T-helper 1 cell treated with Interleukin-12 subunit alpha and Interleukin-12 subunit beta and Interleukin-4 antibody, amounts not matched to agents 30 μg/mL and 1 μg/mL, for 36 hours (primary cell): ENCODE measurements around the gene CDC20B.
"Not testable (repeated sequence)": the region's sequence is repeated elsewhere in the genome, so short reads cannot be mapped to it uniquely, and the experiment has no call there.

ENCODE experiments used
- H3K27ac Mint-ChIP-seq: one replicate; pipeline ENCODE4 v1.8.0; 2021; ENCODE audit warnings: mild to moderate bottlenecking, mixed read lengths
- H3K27me3 Mint-ChIP-seq: one replicate; pipeline ENCODE4 v1.8.0; 2021; ENCODE audit warnings: low read depth, mixed read lengths
- H3K36me3 Mint-ChIP-seq: one replicate; pipeline ENCODE4 v1.8.0; 2021; ENCODE audit warnings: low read depth, mixed read lengths
- H3K4me1 Mint-ChIP-seq: one replicate; pipeline ENCODE4 v1.8.0; 2021; ENCODE audit warnings: low read depth, mixed read lengths
- H3K4me3 Mint-ChIP-seq: one replicate; pipeline ENCODE4 v1.8.0; 2021; ENCODE audit warnings: mild to moderate bottlenecking, moderate library complexity, mixed read lengths
- H3K9me3 Mint-ChIP-seq: one replicate; pipeline ENCODE4 v1.8.0; 2021; ENCODE audit warnings: mixed read lengths

CDC20B gene

GRCh38 chr5:55102348-55102747 is 70.6 kb downstream of the CDC20B start, which contains the start of gene GZMA:
Gene GZMA, plus strand, starts transcription at chr5:55102646. Its CDS starts 37 bp downstream, at chr5:55102683.
- Mint-ChIP-seq H3K27ac (peak within 1 kb of the TSS; percentile 98), H3K27me3 (peaks cover 4% of the 10 kb centered on the region), H3K36me3 (peaks cover 72% of the 10 kb centered on the region), H3K9me3 (peaks cover 32% of the 10 kb centered on the region), H3K4me3 (peak within 1 kb of the TSS; percentile 93), H3K4me1 (peaks cover 68% of the 10 kb centered on the region)

- peaks cover 4% of the 10 kb centered on the region for H3K27me3 Mint-ChIP-seq
- H3K4me1 Mint-ChIP-seq = peaks cover 72% of the 10 kb centered on the region
- peaks cover 38% of the 10 kb centered on the region for H3K9me3 Mint-ChIP-seq
- H3K27ac Mint-ChIP-seq = peak overlapping the region; percentile 98
- H3K36me3 Mint-ChIP-seq = peaks cover 73% of the 10 kb centered on the region
- peak overlapping the region; percentile 93 for H3K4me3 Mint-ChIP-seq
These were observed 71.3 kb downstream of the CDC20B start for GRCh38 chr5:55101556-55102276.

- Mint-ChIP-seq H3K36me3 (peaks cover 73% of the 10 kb centered on the region), H3K4me1 (peaks cover 73% of the 10 kb centered on the region), H3K9me3 (peaks cover 44% of the 10 kb centered on the region), H3K4me3 (peak overlapping the region; percentile 93), H3K27ac (peak overlapping the region; percentile 98)
- not testable (repeated sequence) for H3K27me3 Mint-ChIP-seq
These were observed 71.8 kb downstream of the CDC20B start for GRCh38 chr5:55101148-55101547.

- peaks cover 78% of the 10 kb centered on the region for H3K36me3 Mint-ChIP-seq
- peaks cover 73% of the 10 kb centered on the region for H3K9me3 Mint-ChIP-seq
- peaks cover 81% of the 10 kb centered on the region for H3K4me1 Mint-ChIP-seq
- peaks cover 4% of the 10 kb centered on the region for H3K27me3 Mint-ChIP-seq
- H3K27ac Mint-ChIP-seq = peak overlapping the region; percentile 93
- H3K4me3 Mint-ChIP-seq = peak overlapping the region; percentile 65
These were observed 76.1 kb downstream of the CDC20B start for GRCh38 chr5:55096861-55097260.

- H3K4me3 Mint-ChIP-seq = peak overlapping the region; percentile 65
- peak overlapping the region; percentile 93 for H3K27ac Mint-ChIP-seq
- H3K4me1 Mint-ChIP-seq = peaks cover 76% of the 10 kb centered on the region
These were observed 76.8 kb downstream of the CDC20B start for GRCh38 chr5:55096182-55096581.

GRCh38 chr5:55091011-55091410 is 82.0 kb downstream of the CDC20B start:
- H3K4me3 Mint-ChIP-seq, H3K27me3 Mint-ChIP-seq, H3K27ac Mint-ChIP-seq: not testable (repeated sequence)
- peaks cover 42% of the 10 kb centered on the region for H3K36me3 Mint-ChIP-seq
- H3K4me1 Mint-ChIP-seq = peaks cover 43% of the 10 kb centered on the region
- H3K9me3 Mint-ChIP-seq = peaks cover 58% of the 10 kb centered on the region

More at GRCh38 chr5:55096182-55096581, 76.8 kb downstream of the CDC20B start:
- H3K36me3 Mint-ChIP-seq = peaks cover 81% of the 10 kb centered on the region
- peaks cover 4% of the 10 kb centered on the region for H3K27me3 Mint-ChIP-seq
- H3K9me3 Mint-ChIP-seq = peaks cover 77% of the 10 kb centered on the region

GRCh38 chr5:55089301-55089700 is 83.7 kb downstream of the CDC20B start:
- not testable (repeated sequence) for H3K4me3 Mint-ChIP-seq, H3K27me3 Mint-ChIP-seq, H3K27ac Mint-ChIP-seq
- H3K4me1 Mint-ChIP-seq = peaks cover 33% of the 10 kb centered on the region
- peaks cover 54% of the 10 kb centered on the region for H3K9me3 Mint-ChIP-seq
- H3K36me3 Mint-ChIP-seq = peaks cover 37% of the 10 kb centered on the region

GRCh38 chr5:55081541-55081940 is 91.4 kb downstream of the CDC20B start:
- no peak overlapping the region for H3K4me3 Mint-ChIP-seq
- H3K36me3 Mint-ChIP-seq = peaks cover 46% of the 10 kb centered on the region
- H3K27ac Mint-ChIP-seq = no peak overlapping the region
- H3K4me1 Mint-ChIP-seq = peaks cover 21% of the 10 kb centered on the region
- no peaks in the 10 kb centered on the region for H3K27me3 Mint-ChIP-seq
- H3K9me3 Mint-ChIP-seq = peaks cover 51% of the 10 kb centered on the region

- peak overlapping the region; percentile 91 for H3K27ac Mint-ChIP-seq
These were observed 99.8 kb downstream of the CDC20B start for GRCh38 chr5:55073211-55073610.

GRCh38 chr5:55072666-55073065 is 100.3 kb downstream of the CDC20B start:
- Mint-ChIP-seq H3K4me1 (peaks cover 44% of the 10 kb centered on the region), H3K27me3 (no peaks in the 10 kb centered on the region), H3K9me3 (peaks cover 17% of the 10 kb centered on the region), H3K27ac (peak overlapping the region; percentile 91), H3K4me3 (peak overlapping the region; percentile 45), H3K36me3 (peaks cover 19% of the 10 kb centered on the region)

More at GRCh38 chr5:55073211-55073610, 99.8 kb downstream of the CDC20B start:
- Mint-ChIP-seq H3K9me3 (peaks cover 21% of the 10 kb centered on the region), H3K4me1 (peaks cover 45% of the 10 kb centered on the region), H3K4me3 (peak overlapping the region; percentile 45), H3K27me3 (no peaks in the 10 kb centered on the region), H3K36me3 (peaks cover 20% of the 10 kb centered on the region)

GRCh38 chr5:55071413-55071812 is 101.6 kb downstream of the CDC20B start:
- peaks cover 25% of the 10 kb centered on the region for H3K36me3 Mint-ChIP-seq
- peaks cover 17% of the 10 kb centered on the region for H3K9me3 Mint-ChIP-seq
- no peak overlapping the region for H3K27ac Mint-ChIP-seq
- peaks cover 56% of the 10 kb centered on the region for H3K4me1 Mint-ChIP-seq
- H3K27me3 Mint-ChIP-seq = no peaks in the 10 kb centered on the region
- no peak overlapping the region for H3K4me3 Mint-ChIP-seq

GRCh38 chr5:55070968-55071367 is 102.0 kb downstream of the CDC20B start:
- Mint-ChIP-seq H3K27ac (peak overlapping the region; percentile 56), H3K4me1 (peaks cover 60% of the 10 kb centered on the region), H3K4me3 (no peak overlapping the region), H3K27me3 (no peaks in the 10 kb centered on the region), H3K9me3 (peaks cover 17% of the 10 kb centered on the region), H3K36me3 (peaks cover 29% of the 10 kb centered on the region)

GRCh38 chr5:55066277-55066676 is 106.7 kb downstream of the CDC20B start:
- H3K27ac Mint-ChIP-seq = no peak overlapping the region
- peaks cover 70% of the 10 kb centered on the region for H3K4me1 Mint-ChIP-seq
- H3K36me3 Mint-ChIP-seq = peaks cover 41% of the 10 kb centered on the region
- H3K4me3 Mint-ChIP-seq = peak overlapping the region; percentile 37
- peaks cover 26% of the 10 kb centered on the region for H3K9me3 Mint-ChIP-seq
- H3K27me3 Mint-ChIP-seq = no peaks in the 10 kb centered on the region

GRCh38 chr5:55064523-55064922 is 108.5 kb downstream of the CDC20B start:
- Mint-ChIP-seq H3K4me1 (peaks cover 71% of the 10 kb centered on the region), H3K27me3 (no peaks in the 10 kb centered on the region), H3K36me3 (peaks cover 37% of the 10 kb centered on the region), H3K27ac (peak overlapping the region; percentile 98), H3K4me3 (no peak overlapping the region), H3K9me3 (peaks cover 26% of the 10 kb centered on the region)

GRCh38 chr5:55063899-55064298 is 109.1 kb downstream of the CDC20B start:
- H3K27ac Mint-ChIP-seq = peak overlapping the region; percentile 98

More at GRCh38 chr5:55063899-55064298, 109.1 kb downstream of the CDC20B start:
- peaks cover 67% of the 10 kb centered on the region for H3K4me1 Mint-ChIP-seq
- no peaks in the 10 kb centered on the region for H3K27me3 Mint-ChIP-seq
- peaks cover 22% of the 10 kb centered on the region for H3K9me3 Mint-ChIP-seq
- no peak overlapping the region for H3K4me3 Mint-ChIP-seq
- H3K36me3 Mint-ChIP-seq = peaks cover 36% of the 10 kb centered on the region
